A549 treated with Hydrocortisone at 1 μM for 4 hours (cell line): ENCODE results near the gene CYB5D1. TPM values are rescaled to one million over a fixed set of nuclear protein-coding genes. Genes with fewer than 3 reads are reported as not detected.

Experiments
- total RNA-seq: library from RNA; stranded (reverse); fragments of 200-300 nt; extraction: Qiagen RNA extraction; gene quantifications from 5 replicates; pipeline ENCODE4 v1.2.3, GENCODE V29; 2022

CYB5D1 gene, protein sequence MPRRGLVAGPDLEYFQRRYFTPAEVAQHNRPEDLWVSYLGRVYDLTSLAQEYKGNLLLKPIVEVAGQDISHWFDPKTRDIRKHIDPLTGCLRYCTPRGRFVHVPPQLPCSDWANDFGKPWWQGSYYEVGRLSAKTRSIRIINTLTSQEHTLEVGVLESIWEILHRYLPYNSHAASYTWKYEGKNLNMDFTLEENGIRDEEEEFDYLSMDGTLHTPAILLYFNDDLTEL
- 18.7 to 23.0 TPM (median 19.4 TPM) in 5 replicates for total RNA-seq

DNA sequence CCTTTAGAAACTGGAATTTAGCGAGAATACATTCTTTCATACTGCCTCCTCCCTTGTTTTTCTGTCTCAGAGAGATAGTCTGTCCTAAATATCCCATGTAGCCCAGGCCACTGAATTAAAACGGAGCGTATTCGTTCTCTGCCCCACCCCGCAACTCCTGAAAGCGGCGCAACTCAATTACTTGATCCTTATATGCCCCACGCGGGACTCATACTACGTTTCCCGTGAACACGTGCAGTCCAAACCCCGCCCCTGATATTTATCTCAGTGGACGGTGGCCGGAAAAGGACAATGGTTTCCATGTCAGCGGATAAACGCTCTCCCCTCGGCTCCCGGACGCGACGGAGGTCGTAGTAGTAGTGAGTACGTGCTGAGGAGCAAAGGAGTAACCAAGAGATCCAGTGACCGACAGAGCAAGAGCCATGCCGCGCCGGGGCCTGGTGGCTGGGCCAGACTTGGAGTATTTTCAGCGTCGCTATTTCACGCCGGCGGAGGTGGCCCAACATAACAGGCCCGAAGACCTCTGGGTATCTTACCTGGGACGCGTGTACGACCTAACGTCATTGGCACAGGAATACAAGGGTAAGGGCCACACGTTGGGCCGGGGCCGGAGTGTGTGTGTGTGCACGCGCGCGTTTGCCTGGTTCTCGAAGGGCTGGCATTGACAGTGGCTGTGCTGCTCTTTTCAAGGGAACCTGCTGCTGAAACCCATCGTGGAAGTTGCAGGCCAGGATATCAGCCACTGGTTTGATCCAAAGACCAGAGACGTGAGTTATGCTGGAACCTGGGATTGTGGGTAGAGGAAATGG, at the start of gene CYB5D1:
TSS of gene CYB5D1 (plus strand) at position 291 of the 809 bp plus-strand sequence. CDS start at position 423, 132 bp downstream.

DNA sequence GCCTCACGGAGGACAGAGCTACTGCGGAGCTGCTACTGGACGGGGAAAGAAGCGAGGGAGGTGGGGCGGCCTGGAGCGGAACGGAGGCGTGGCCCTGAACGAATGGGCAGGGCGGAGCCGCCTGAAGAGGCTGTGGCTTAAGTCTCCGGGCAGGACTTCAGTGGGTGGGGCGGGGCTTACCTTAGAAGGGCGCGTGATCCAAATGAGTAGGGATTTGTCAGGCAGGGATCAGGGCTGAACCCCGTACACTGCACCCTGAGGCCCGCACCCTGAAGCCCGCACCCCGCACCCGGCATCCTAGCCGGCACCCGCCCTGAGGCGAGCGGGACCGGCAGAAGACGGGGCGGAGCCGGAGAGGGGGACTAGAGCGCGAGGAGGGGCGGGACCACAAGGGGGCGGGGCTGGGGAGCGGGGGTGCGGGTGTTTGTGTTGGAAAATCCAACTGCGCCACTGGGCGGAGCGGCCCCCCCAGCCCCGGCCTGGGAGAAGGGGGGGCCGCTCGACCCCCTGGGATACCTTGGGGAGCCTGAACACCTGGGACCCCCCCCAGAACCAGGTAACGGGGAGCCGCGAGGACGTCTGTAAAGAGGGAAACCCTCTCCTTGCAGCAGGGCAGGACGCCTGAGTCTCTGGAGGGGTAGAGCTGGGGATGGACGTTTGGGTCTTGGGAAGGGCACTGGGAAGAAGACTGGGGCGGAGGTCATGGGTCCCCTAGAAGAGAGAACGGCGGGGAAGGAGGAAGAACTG, 23.8 kb upstream of the CYB5D1 start, which contains the start of gene KDM6B:
TSS of gene KDM6B (plus strand) at position 423 of the 747 bp plus-strand sequence. CDS start 11,338 bp downstream, outside the sequence.

DNA sequence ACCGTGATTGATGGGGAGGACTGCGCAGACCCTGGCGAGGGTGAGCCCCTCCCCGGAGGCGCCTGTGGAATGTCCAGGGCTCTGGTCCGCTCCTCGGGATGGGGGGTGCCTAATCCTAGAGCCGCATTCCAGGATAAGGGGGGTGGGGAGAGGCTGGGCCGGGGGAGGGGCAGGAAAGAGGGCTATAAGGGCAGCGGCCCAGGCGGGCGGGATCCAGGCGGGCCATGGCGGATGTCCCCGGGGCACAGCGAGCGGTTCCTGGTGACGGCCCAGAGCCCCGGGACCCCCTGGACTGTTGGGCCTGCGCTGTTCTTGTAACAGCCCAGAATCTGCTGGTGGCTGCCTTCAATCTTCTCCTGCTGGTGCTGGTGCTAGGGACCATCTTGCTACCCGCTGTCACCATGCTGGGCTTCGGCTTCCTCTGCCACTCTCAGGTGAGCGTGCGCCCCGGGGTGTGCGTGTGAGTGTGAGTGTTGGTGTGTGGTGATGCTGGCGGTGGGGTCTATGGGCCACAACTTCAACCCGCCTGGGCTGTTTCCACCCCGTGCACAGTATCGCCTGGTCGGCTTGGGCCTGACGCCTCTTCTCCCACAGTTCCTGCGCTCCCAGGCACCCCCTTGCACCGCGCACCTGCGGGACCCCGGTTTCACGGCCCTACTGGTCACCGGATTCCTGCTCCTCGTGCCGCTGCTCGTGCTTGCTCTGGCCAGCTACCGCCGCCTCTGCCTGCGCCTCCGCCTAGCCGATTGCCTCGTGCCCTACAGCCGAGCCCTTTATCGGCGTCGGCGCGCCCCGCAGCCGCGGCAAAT, 2.7 kb upstream of the CYB5D1 start, which contains the start of gene TMEM88:
TSS of gene TMEM88 (plus strand) at position 216 of the 809 bp plus-strand sequence. CDS start at position 225, 9 bp downstream.

DNA sequence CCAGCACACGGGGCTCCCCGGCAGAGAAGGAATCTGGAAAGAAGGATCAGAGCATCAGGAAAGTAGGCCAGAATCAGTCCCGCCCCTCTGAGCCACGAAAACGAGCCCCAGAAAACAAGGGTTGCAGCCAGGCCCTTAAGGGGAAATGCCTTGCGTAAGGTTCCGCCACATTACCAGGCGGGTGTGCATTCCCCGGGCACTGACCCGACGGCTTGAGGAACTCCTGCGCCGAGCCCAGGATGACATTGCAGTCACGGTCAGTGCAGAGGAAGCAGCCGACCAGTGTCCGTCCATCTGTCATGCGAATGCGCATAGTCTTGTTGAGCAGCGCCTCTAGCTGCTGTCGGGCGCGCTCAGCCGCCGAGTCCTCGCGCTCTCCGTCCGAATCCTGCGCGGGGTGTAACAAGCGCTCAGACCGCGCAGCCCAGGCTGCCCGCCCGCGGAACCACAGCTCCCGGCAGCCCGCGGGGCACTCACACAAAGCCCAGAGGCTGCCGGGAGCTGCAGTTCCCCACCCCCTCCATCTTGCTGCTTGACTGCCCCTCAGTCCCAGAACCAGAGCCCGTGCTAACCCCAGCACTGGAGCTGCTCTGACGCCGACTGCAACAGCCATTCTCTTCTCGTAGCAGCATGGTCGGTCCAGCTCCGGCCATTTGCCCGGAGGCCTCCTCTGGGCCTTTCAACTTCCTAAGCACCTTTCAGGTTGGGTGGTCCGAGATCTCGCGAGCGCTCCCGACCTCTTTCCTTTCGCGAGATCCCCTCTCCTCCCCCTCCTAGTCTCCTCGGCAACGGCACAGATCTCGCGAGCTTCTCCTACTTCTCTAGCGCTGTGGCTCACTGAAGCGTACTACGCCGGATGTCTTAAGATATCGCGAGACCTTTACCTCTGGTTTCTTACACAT, 741 bp upstream of the CYB5D1 start, which contains the start of gene NAA38:
TSS of gene NAA38 (minus strand) at position 749 of the 902 bp plus-strand sequence. CDS start at position 653, 96 bp downstream.

DNA sequence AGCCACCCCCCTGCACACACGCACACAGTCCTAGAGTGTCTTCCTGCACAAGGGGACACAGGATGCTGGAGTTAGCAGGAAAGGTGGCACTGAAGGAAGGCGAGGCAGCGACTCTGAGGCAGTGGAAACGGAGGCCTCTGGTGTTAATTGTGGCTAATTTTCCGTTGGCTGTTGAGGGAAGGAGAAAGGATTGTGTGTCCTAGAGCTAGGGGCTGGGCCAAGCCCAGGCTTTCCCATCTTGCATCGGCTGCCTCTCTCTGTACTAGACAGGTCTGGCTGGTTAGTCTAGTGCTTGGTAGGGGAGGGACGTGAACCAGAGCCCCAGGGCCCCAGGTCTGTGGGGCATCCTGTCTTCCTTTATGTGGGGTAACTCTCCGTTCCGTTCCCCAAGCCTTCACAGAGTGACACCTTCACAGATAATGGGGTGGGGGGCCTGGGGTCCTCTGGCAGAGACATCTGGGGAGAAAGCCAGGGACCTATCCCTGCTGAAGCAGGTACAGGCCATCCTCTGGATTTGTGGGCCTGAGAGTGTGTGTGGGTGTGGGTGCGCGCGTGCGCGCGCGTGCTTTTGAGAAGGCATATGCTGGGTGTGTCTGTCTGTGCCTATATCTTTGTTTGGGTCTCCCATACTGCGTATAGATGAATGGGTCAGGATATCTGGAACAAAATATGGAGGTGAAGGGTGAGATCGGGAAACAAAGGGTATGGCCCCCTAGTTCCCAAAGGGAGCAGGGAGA, 30.5 kb downstream of the CYB5D1 start, which contains the start of gene CHD3:
TSS of gene CHD3 (plus strand) at position 606 of the 737 bp plus-strand sequence. CDS start 212 bp downstream, outside the sequence.

Other genes starting within 250 kb of the CYB5D1 start
- gene FXR2, start 243.1 kb upstream of the CYB5D1 start, total RNA-seq = 52.5 to 56.7 TPM (median 54.4 TPM) in 5 replicates
- gene SAT2, start 230.2 kb upstream of the CYB5D1 start, total RNA-seq = 60.0 to 88.9 TPM (median 79.2 TPM) in 5 replicates
- 0.35 to 0.85 TPM (median 0.60 TPM) in 5 replicates for gene SHBG, start 227.9 kb upstream of the CYB5D1 start, total RNA-seq
- gene ATP1B2, start 207.1 kb upstream of the CYB5D1 start, total RNA-seq = 0.15 to 0.37 TPM (median 0.27 TPM) in 5 replicates
- gene TP53, start 170.5 kb upstream of the CYB5D1 start, total RNA-seq = 42.4 to 47.4 TPM (median 42.4 TPM) in 5 replicates
- 33.5 to 44.7 TPM (median 38.0 TPM) in 5 replicates for gene WRAP53, start 169.5 kb upstream of the CYB5D1 start, total RNA-seq
- 1.1 to 1.4 TPM (median 1.3 TPM) in 5 replicates for gene EFNB3, start 152.8 kb upstream of the CYB5D1 start, total RNA-seq
- gene DNAH2, start 140.3 kb upstream of the CYB5D1 start, total RNA-seq = 0.01 to 0.08 TPM (median 0.02 TPM) in 5 replicates
- 9.9 to 18.2 TPM (median 14.1 TPM) in 5 replicates for gene KDM6B, start 23.8 kb upstream of the CYB5D1 start, total RNA-seq
- 0.51 to 1.5 TPM (median 0.66 TPM) in 5 replicates for gene TMEM88, start 2.9 kb upstream of the CYB5D1 start, total RNA-seq
- gene NAA38, start 444 bp upstream of the CYB5D1 start, total RNA-seq = 139 to 244 TPM (median 211 TPM) in 5 replicates
- gene CHD3, start 30.8 kb downstream of the CYB5D1 start, total RNA-seq = 53.0 to 71.6 TPM (median 60.6 TPM) in 5 replicates
- 1.00 to 3.4 TPM (median 1.4 TPM) in 5 replicates for gene RNF227, start 58.3 kb downstream of the CYB5D1 start, total RNA-seq
- gene KCNAB3, start 71.9 kb downstream of the CYB5D1 start, total RNA-seq = 1.9 to 2.9 TPM (median 2.7 TPM) in 5 replicates
- gene TRAPPC1, start 73.9 kb downstream of the CYB5D1 start, total RNA-seq = 302 to 325 TPM (median 321 TPM) in 5 replicates
- gene CNTROB, start 74.2 kb downstream of the CYB5D1 start, total RNA-seq = 38.2 to 41.1 TPM (median 40.0 TPM) in 5 replicates
- gene GUCY2D, start 144.6 kb downstream of the CYB5D1 start, total RNA-seq = 0.28 to 0.52 TPM (median 0.36 TPM) in 4 of 5 replicates, not detected in the other
- 0.21 to 0.48 TPM (median 0.31 TPM) in 5 replicates for gene ALOX15B, start 181.1 kb downstream of the CYB5D1 start, total RNA-seq
- 1.2 to 1.6 TPM (median 1.4 TPM) in 5 replicates for gene ALOX12B, start 229.7 kb downstream of the CYB5D1 start, total RNA-seq